H9 (cell line): ENCODE measurements around the gene PGBD5. TPM values are rescaled to one million over a fixed set of nuclear protein-coding genes. Genes with fewer than 3 reads are reported as not detected.
"Not testable (repeated sequence)": the region's sequence is repeated elsewhere in the genome, so short reads cannot be mapped to it uniquely, and the experiment has no call there.

ENCODE experiments used
- DNase-seq: peaks from one replicate; pipeline ENCODE4 v3.0.0-alpha.2; 2017
- H2AFZ ChIP-seq: one replicate; pipeline ENCODE4 v1.6.1; 2013; ENCODE audit warnings: mild to moderate bottlenecking, low read length, control low read depth, moderate library complexity
- H2AK5ac ChIP-seq: 2 replicates; pipeline ENCODE4 v1.6.1; 2013; ENCODE audit warnings: low read length, control low read depth, mixed read lengths; ENCODE audit not compliant: insufficient read length
- H2BK120ac ChIP-seq: one replicate; pipeline ENCODE4 v1.6.1; 2013; ENCODE audit warnings: low read depth, mild to moderate bottlenecking, low read length, control low read depth, inconsistent platforms; ENCODE audit not compliant: poor library complexity, severe bottlenecking
- H2BK12ac ChIP-seq: 2 replicates; pipeline ENCODE4 v1.6.1; 2013; ENCODE audit warnings: low read length, control low read depth, mixed read lengths, low read depth; ENCODE audit not compliant: insufficient read length
- H2BK15ac ChIP-seq: 2 replicates; pipeline ENCODE4 v1.6.1; 2013; ENCODE audit warnings: low read depth, low read length, control low read depth
- H2BK20ac ChIP-seq: one replicate; pipeline ENCODE4 v1.6.1; 2013; ENCODE audit warnings: low read depth, mild to moderate bottlenecking, low read length, control low read depth, inconsistent platforms; ENCODE audit not compliant: poor library complexity, severe bottlenecking
- H2BK5ac ChIP-seq: 2 replicates; pipeline ENCODE4 v1.6.1; 2013; ENCODE audit warnings: low read length, control low read depth, mixed read lengths; ENCODE audit not compliant: insufficient read length
- H3K14ac ChIP-seq: 2 replicates; pipeline ENCODE4 v1.6.1; 2013; ENCODE audit warnings: low read length, control low read depth; ENCODE audit not compliant: insufficient read depth
- H3K18ac ChIP-seq: 2 replicates; pipeline ENCODE4 v1.6.1; 2013; ENCODE audit warnings: low read depth, mild to moderate bottlenecking, mixed read lengths, low read length, control low read depth; ENCODE audit not compliant: insufficient read length
- H3K23ac ChIP-seq: 2 replicates; pipeline ENCODE4 v1.6.1; 2013; ENCODE audit warnings: low read length, control low read depth, mixed read lengths, low read depth; ENCODE audit not compliant: insufficient read length
- H3K23me2 ChIP-seq: 2 replicates; pipeline ENCODE4 v1.6.1; 2013; ENCODE audit warnings: low read depth, mild to moderate bottlenecking, mixed read lengths, low read length, control low read depth; ENCODE audit not compliant: insufficient read length, poor library complexity, severe bottlenecking
- H3K27ac ChIP-seq: 2 replicates; pipeline ENCODE4 v1.5.1; 2013; ENCODE audit warnings: low read length, control low read depth, mixed read lengths, low read depth; ENCODE audit not compliant: insufficient read length
- H3K27me3 ChIP-seq: 2 replicates; pipeline ENCODE4 v1.6.1; 2013; ENCODE audit warnings: low read length, control low read depth, inconsistent platforms; ENCODE audit not compliant: insufficient read depth
- H3K4ac ChIP-seq: 2 replicates; pipeline ENCODE4 v1.6.1; 2013; ENCODE audit warnings: low read depth, mild to moderate bottlenecking, control low read depth, inconsistent platforms, low read length, moderate library complexity
- H3K4me1 ChIP-seq: 2 replicates; pipeline ENCODE4 v1.6.1; 2013; ENCODE audit warnings: low read length, control low read depth, inconsistent platforms; ENCODE audit not compliant: insufficient read depth
- H3K4me2 ChIP-seq: 2 replicates; pipeline ENCODE4 v1.6.1; 2013; ENCODE audit warnings: low read length, control low read depth, mixed read lengths; ENCODE audit not compliant: insufficient read length, insufficient read depth
- H3K56ac ChIP-seq: 2 replicates; pipeline ENCODE4 v1.6.1; 2013; ENCODE audit warnings: low read depth, mild to moderate bottlenecking, mixed read lengths, low read length, control low read depth; ENCODE audit not compliant: insufficient read length
- H3K79me1 ChIP-seq: 2 replicates; pipeline ENCODE4 v1.6.1; 2013; ENCODE audit warnings: low read depth, mild to moderate bottlenecking, moderate library complexity, low read length, control low read depth, inconsistent platforms; ENCODE audit not compliant: insufficient read depth, poor library complexity, severe bottlenecking
- H3K79me2 ChIP-seq: 2 replicates; pipeline ENCODE4 v1.6.1; 2013; ENCODE audit warnings: low read length, control low read depth, inconsistent platforms; ENCODE audit not compliant: insufficient read depth
- H3K9ac ChIP-seq: 2 replicates; pipeline ENCODE4 v1.6.1; 2013; ENCODE audit warnings: low read length, control low read depth, mixed read lengths; ENCODE audit not compliant: insufficient read length; ENCODE audit errors: extremely low read depth
- H3K9me3 ChIP-seq: one replicate; pipeline ENCODE4 v1.6.1; 2013; ENCODE audit warnings: low read depth, low read length, inconsistent platforms; ENCODE audit not compliant: control insufficient read depth
- H3T11ph ChIP-seq: one replicate; pipeline ENCODE4 v1.6.1; 2013; ENCODE audit warnings: mild to moderate bottlenecking, low read length, control low read depth, inconsistent platforms
- H4K20me1 ChIP-seq: one replicate; pipeline ENCODE4 v1.6.1; 2013; ENCODE audit not compliant: control insufficient read depth, insufficient read length, insufficient read depth
- H4K5ac ChIP-seq: 2 replicates; pipeline ENCODE4 v1.6.1; 2013; ENCODE audit warnings: low read depth, mild to moderate bottlenecking, mixed read lengths, low read length, control low read depth; ENCODE audit not compliant: insufficient read length
- H4K8ac ChIP-seq: replicated peaks from 2 replicates; pipeline ENCODE4 v1.6.1; 2013; ENCODE audit warnings: low read length, control low read depth, mixed read lengths, low read depth; ENCODE audit not compliant: insufficient read length
- H4K91ac ChIP-seq: 2 replicates; pipeline ENCODE4 v1.6.1; 2013; ENCODE audit warnings: low read depth, mild to moderate bottlenecking, moderate library complexity, mixed read lengths, low read length, control low read depth; ENCODE audit not compliant: insufficient read length
- H3K27ac Mint-ChIP-seq, 3 experiments: 2 replicates in 2 of 3; 3 replicates in 1 of 3; pipeline ENCODE4 v1.8.0; 2020 to 2021; ENCODE audit warnings: mixed read lengths in 3 of 3, mild to moderate bottlenecking in 1 of 3, moderate library complexity in 1 of 3
- H3K27me3 Mint-ChIP-seq: 2 replicates; pipeline ENCODE4 v1.8.0; 2021; ENCODE audit warnings: low read depth, mild to moderate bottlenecking, moderate library complexity, mixed read lengths
- H3K36me3 Mint-ChIP-seq, 3 experiments: 2 replicates in 2 of 3; 3 replicates in 1 of 3; pipeline ENCODE4 v1.8.0; 2020 to 2021; ENCODE audit warnings: low read depth in 3 of 3, mixed read lengths in 3 of 3; ENCODE audit not compliant: insufficient read depth in 1 of 3
- H3K4me1 Mint-ChIP-seq, 2 experiments: 2 replicates each; pipeline ENCODE4 v1.8.0; 2020; ENCODE audit warnings: mixed read lengths in 2 of 2
- H3K4me3 Mint-ChIP-seq, 2 experiments: 2 replicates in 1 of 2; 3 replicates in 1 of 2; pipeline ENCODE4 v1.8.0; 2020 to 2021; ENCODE audit warnings: mild to moderate bottlenecking in 2 of 2, mixed read lengths in 2 of 2, moderate library complexity in 1 of 2
- H3K9me3 Mint-ChIP-seq, 2 experiments: 2 replicates in 1 of 2; 3 replicates in 1 of 2; pipeline ENCODE4 v1.8.0; 2020; ENCODE audit warnings: mild to moderate bottlenecking in 2 of 2, mixed read lengths in 2 of 2, moderate library complexity in 1 of 2
- CTCF ChIP-seq: fragments of 200-600 bp; sonication (generic); conservative IDR thresholded peaks from 3 replicates; pipeline ENCODE4 v1.8.0; 2021; ENCODE audit warnings: antibody characterized with exemption, mild to moderate bottlenecking
- WGBS: extraction: QIAGEN DNeasy Blood & Tissue Kit; methylation state at CpG from one replicate; pipeline ENCODE4 v1.1.7; 2013; ENCODE audit warnings: missing lambda C conversion rate, low lambda C conversion rate, mixed read lengths; ENCODE audit not compliant: insufficient read length; ENCODE audit errors: extremely low coverage; 5-methylcytosine and 5-hydroxymethylcytosine counted together
- total RNA-seq: library from RNA; stranded (reverse); gene quantifications from 2 replicates; pipeline ENCODE4 v1.2.1, GENCODE V29; 2021

The PGBD5 gene
- total RNA-seq, 1 experiment from 2014 or later: 19.1 TPM

- Histone ChIP-seq H2BK12ac (no peak overlapping the region), H2BK20ac (no peak overlapping the region), H2AK5ac (no peak overlapping the region), H4K20me1 (no peaks in the 10 kb centered on the region), H3K27me3 (no peaks in the 10 kb centered on the region; the same call in 1 of the 2 replicates), H3K4ac (no peak overlapping the region), H3K23me2 (peaks cover 12% of the 10 kb centered on the region), H3K14ac (no peak overlapping the region), H3K79me2 (peaks cover 9% of the 10 kb centered on the region; the same call in 1 of the 2 replicates), H3K79me1 (peaks cover 2% of the 10 kb centered on the region), H3K56ac (no peak overlapping the region), H3K18ac (no peak overlapping the region), H3K4me1 (peaks cover 2% of the 10 kb centered on the region; the same call in 1 of the 2 replicates), H2BK120ac (no peak overlapping the region), H4K8ac (no peak overlapping the region), H4K5ac (no peak overlapping the region), H3K27ac (no peak overlapping the region), H4K91ac (no peak overlapping the region), H2BK5ac (no peak overlapping the region), H2AFZ (no peak overlapping the region), H3K9me3 (no peaks in the 10 kb centered on the region), H2BK15ac (no peak overlapping the region), H3T11ph (no peak overlapping the region), H3K9ac (no peak overlapping the region), H3K4me2 (no peak overlapping the region), H3K23ac (no peak overlapping the region)
- no CpG with 5 or more reads among the region's 1 CpG for WGBS
- TF ChIP-seq CTCF: no peak
- peaks cover 15 to 21% (median 20%) of the 10 kb centered on the region in 3 experiments for H3K36me3 Mint-ChIP-seq
- peak overlapping the region in 1 of 2 experiments; percentile 38; a peak in 1 of 5 replicates for H3K4me3 Mint-ChIP-seq
- no peak for DNase-seq
- H3K27ac Mint-ChIP-seq: no peak overlapping the region
- H3K9me3 Mint-ChIP-seq: peaks cover 12 to 13% of the 10 kb centered on the region in 2 experiments
- peaks cover 25% of the 10 kb centered on the region for H3K27me3 Mint-ChIP-seq
- peaks cover 50 to 58% of the 10 kb centered on the region in 2 experiments for H3K4me1 Mint-ChIP-seq
These were observed 4.7 kb downstream of the PGBD5 start for GRCh38 chr1:230421481-230421880.

GRCh38 chr1:230420372-230420771 is 5.8 kb downstream of the PGBD5 start:
- H2BK5ac ChIP-seq, H3K79me1 ChIP-seq, H3K27ac Mint-ChIP-seq, H3K27ac ChIP-seq, H3K27me3 ChIP-seq, H4K20me1 ChIP-seq, H2AK5ac ChIP-seq, H3K9me3 ChIP-seq, H3K56ac ChIP-seq, H2BK12ac ChIP-seq, H3K4me2 ChIP-seq, H3K18ac ChIP-seq, DNase-seq, H2BK15ac ChIP-seq, H2BK20ac ChIP-seq, H3K4ac ChIP-seq, H4K91ac ChIP-seq, H3T11ph ChIP-seq, H4K8ac ChIP-seq, H2BK120ac ChIP-seq, H4K5ac ChIP-seq, H3K4me1 ChIP-seq, H2AFZ ChIP-seq, H3K23ac ChIP-seq, H3K4me3 Mint-ChIP-seq, H3K9ac ChIP-seq, H3K14ac ChIP-seq: not testable (repeated sequence)
- Histone ChIP-seq H3K79me2 (peaks cover 11% of the 10 kb centered on the region; the same call in 1 of the 2 replicates), H3K23me2 (peaks cover 12% of the 10 kb centered on the region)
- no CpG with 5 or more reads among the region's 2 CpGs for WGBS
- H3K9me3 Mint-ChIP-seq: peaks cover 12 to 13% of the 10 kb centered on the region in 2 experiments
- H3K36me3 Mint-ChIP-seq: peaks cover 15 to 21% (median 20%) of the 10 kb centered on the region in 3 experiments
- peaks cover 52 to 60% of the 10 kb centered on the region in 2 experiments for H3K4me1 Mint-ChIP-seq
- peaks cover 25% of the 10 kb centered on the region for H3K27me3 Mint-ChIP-seq
